GM19468 (cell line): ENCODE data around the gene UBE2O.

Experiments
- ATAC-seq: cut with Tn5 transposase; IDR thresholded peaks from one replicate; pipeline ENCODE4 v1.9.1; 2021; ENCODE audit warnings: mild to moderate bottlenecking, moderate library complexity, moderate number of reproducible peaks; ENCODE audit not compliant: unreplicated experiment; ENCODE audit errors: extremely low read depth

UBE2O gene

DNA sequence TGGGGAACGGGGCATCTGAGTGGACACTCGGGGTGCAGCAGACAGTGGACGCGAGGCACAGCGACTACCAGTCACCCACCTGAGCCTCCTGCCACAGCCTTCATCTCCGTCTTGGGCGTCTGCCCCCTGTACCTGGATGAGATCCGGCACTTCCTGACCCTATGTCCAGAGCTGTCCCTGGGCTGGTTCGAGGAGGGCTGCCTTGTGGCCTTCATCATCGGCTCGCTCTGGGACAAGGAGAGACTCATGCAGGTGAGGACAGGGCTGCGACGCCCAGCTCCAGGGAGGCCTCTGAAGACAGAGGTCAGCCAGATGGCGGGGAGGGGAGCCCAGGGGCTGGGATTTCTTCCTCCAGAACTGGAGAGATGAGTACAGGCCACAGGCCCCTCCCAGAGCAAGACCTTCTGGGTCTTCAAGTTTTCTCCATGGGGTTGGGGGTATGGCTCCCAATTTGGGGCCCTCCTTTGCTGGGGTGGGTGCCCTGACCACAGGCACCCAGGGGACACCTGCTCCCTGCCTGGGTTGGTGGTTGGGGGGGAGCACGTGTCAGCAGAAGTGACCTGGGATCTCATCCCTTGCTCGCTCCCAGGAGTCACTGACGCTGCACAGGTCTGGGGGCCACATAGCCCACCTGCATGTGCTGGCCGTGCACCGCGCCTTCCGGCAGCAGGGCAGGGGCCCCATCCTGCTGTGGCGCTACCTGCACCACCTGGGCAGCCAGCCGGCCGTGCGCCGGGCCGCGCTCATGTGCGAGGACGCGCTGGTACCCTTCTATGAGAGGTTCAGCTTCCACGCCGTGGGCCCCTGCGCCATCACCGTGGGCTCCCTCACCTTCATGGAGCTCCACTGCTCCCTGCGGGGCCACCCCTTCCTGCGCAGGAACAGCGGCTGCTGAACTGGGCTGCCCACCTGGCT, 16.4 kb upstream of the UBE2O start:
- no peak for ATAC-seq

DNA sequence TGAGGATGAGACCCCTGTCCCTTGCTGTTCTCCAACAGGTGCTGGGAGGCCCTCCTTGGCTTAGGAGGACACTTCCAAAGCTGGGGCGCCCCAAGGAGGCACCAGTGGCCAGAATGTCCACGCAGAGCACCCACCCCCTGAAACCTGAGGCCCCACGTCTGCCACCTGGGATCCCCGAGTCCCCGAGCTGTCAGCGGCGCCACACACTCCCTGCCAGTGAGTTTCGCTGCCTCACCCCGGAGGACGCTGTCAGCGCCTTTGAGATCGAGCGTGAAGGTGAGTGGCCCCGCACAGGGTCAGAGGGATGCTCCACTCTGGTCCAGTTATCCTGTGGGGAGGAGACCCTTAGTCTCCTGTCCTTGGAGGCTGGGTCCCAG, 15.7 kb upstream of the UBE2O start:
- ATAC-seq: no peak

DNA sequence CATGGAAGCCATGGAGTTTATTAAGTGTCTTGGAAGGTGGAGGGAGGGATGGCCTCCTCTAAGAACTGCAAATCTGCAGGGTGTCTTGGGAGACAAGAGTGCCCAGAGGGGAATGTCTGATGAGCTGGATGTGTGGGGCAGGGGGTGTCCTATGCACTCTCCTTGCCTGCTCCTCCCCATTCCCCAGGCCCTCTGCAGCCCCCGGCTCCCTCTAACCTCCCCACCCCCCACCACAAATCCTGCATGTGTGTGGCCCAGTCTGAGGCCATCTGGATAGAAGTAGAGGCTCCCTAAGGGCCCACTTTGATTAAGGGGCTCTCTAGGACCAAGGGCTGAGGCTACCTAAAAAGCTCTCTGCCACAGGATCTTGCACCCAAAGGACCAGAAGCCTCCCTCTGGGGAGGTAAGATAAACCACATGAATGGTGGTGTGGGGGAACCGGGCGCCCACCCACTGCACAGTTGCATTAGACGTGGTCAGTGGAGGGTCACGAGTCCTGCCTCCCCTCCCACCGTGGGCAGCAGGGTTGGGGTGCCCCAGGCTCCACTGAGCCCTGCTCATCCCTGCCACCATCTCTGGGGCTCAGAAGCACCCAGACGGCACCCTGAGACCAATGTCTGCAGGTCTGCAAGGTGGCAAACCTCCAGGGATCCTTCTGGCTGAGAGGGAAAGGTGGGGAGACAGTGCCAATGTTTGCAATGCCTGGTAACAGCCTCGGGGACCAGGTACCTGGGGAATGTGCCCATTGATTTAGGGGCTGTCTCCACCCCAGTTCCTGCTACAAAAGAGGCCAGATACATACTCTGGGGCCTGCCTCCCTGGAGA, 15.1 kb upstream of the UBE2O start:
- ATAC-seq: no peak

DNA sequence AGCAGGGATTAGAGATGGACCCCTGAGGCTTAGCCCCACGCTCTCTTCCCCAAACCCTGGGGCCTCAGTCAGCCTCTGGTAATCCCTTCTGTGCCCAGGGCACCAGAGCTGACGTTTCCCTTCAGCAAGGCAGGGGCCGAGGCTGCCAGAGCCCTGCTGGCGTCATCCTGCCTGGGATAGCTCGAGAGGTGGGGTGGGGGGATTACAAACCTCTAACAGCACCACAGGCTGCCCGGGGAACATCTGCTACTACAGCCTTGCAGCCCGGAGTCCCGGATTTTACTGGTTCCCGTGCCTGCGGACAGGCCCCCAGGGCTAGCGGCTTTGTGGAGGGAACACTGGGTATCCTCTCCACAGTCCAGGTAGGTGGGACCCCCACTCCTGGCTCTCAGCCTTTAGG, 14.4 kb upstream of the UBE2O start, which contains the start of gene AANAT:
TSS of gene AANAT (plus strand) at position 238 of the 400 bp plus-strand sequence. CDS start 1,144 bp downstream, outside the sequence.
- no peak for ATAC-seq

DNA sequence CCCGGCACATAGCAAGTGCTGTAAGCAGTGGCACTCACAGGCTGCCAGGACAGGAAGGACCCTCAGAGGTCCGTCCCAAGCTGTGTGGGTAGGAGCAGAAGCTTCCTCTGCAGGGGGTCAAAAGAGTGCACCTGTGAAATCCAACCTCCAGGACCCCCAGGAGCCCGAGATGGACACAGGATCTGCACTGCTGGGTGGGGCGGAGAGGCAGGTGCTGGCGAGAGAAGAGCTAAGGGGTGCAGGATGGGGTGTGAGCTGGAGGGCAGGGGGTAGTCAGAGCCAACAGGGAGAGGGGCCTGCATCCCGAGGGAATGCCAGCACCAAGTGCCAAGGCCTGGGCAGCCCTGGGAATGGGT, 13.8 kb upstream of the UBE2O start:
- ATAC-seq: no peak

DNA sequence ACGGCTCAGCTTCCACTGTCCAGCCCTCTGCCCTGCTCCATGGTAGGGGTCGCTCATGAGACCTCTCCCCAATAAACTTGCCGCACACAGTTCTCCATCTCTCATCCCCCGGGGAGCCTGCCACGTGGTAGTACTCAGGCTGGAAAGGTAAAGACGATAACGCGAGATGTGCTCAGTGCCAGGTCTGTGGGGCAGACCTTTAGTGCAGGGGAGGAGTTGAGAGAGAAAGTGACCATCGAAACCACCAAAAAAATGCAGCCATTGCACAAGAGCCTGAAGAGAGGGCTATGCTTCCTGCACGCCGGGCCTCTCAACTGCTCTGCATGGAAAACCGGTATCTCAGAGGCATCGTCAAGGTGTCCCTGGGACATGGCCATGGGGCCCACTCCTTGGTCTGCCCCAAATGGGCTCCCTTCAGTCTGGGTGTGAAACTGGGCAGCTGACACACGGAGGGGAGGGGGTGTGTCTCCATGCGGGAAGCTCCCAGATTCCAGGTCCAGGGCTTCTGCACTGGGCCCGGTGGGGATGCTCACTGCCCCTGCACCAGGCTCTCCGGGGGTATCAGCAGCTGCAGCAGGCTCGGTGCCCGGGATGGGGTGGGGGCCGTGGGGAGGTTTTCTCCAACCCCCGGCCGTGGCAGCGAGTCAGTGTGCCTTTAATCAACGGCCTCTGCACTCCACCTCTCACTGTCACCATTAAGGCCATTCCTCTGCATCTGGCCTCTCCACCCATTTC, 9.8 kb upstream of the UBE2O start:
- ATAC-seq: no peak

DNA sequence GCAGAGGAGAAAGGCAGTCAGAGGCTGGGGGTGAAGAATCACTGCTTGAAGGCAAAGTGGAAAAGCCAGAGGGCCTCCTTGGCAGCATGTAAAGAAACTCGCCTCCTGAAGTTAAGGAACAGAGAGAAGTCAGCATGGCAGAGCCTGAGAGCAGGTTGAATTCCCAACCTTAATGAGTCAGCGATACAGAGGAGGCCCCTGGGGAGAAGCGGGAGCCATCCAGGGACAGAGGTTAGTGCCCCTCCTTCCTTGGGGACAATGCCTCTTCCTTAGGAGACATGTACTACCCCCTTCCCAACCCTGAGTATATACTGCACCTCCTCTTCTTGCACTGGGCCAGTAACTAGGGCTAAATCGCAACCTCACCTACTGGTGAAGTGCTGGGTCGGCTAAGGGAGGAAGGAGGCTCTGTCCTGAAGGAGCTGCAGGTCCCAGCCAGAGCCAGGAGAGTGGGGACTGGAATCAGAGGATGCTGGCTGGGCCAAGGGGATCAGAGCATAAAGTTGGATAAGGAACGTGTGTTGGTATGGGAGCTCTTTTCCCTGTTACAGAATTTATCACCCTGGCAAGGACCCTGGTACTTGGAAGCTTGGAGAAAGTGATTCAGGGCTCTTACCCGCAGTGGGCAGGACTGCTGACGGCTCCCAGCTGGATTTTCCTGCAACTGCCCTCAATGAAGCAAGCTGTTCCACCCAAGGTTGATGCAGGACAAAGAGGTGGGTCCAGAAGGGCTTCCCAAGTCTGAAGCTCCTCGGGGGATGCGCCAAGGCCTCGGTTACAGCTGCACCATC, 9.0 kb upstream of the UBE2O start:
- no peak for ATAC-seq

DNA sequence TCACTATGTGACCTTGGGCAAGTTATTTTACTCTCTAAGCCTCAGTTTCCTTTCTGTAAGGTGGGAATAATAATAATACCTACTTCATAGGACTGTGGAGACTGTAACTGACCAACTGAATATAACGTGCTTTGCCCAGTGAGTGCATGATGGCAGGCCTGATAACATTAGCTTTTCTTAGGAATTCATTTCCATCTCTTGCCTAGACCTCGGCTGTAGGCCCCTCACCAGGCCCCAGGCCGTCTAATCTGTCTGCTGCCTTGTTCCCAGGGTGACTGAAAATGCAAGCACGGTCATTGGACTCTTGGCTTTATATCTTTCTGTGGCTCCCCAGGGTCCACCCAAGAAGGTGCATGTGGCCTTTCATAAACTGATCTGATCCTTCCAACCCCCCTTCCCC, 6.7 kb upstream of the UBE2O start:
- no peak for ATAC-seq

DNA sequence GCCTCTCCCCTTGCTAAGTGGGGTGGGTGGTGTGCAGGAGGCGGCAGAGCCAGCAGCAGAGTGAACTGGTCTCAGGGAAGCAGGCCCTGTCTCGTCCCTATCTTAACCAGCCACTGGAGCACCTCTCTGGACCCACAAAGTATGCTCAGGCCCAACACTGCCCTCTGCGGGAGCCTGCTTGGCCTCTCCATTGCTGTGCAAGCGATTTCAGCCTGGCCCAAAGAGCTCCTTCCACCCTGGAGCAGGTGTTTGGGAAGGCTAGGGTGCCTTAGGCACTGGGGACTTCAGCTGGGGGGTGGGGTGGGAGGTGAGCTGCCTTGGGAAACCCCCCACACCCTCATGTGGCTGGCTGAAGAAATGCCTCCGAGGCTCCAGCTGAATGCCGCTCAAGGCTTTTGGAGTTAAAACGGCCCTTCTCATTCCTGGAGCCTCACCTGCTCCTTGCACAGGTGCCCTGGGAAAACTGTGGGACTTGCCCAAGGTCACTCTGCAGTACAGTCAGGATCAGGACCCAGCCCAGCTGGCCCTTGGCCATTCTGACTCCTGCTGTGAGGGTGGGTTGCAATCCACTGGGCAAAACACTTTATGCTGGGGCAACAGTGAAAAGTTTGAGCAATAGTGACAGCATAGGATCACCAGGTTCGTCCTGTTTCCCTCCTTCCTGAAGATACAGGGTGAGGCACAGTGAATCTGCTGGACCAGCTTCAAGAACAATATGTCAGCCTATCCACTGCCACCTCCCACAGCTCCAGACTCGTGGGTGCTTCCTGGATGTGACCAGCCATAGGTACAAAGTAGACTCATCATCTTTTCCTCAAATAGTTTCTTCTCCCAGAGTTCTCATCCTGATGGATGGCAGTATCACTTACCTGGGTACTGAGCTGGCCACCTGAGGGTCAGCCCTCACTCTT, 5.9 kb upstream of the UBE2O start:
- no peak for ATAC-seq

DNA sequence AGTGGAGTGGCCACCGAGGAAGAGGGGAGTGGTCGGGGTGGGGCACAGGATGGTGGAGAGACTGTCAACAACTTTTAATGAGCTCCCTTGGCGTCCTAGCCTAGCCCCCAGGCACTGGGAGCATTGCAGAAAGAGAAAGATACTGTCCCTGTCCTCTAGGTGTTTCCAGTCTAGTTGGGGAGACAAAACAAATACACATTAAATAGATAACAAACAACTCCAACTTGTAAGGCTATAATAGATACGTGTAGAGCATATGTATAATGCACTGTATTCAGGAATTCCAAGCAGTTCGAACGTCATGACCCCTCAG, 435 bp upstream of the UBE2O start:
- no peak for ATAC-seq

DNA sequence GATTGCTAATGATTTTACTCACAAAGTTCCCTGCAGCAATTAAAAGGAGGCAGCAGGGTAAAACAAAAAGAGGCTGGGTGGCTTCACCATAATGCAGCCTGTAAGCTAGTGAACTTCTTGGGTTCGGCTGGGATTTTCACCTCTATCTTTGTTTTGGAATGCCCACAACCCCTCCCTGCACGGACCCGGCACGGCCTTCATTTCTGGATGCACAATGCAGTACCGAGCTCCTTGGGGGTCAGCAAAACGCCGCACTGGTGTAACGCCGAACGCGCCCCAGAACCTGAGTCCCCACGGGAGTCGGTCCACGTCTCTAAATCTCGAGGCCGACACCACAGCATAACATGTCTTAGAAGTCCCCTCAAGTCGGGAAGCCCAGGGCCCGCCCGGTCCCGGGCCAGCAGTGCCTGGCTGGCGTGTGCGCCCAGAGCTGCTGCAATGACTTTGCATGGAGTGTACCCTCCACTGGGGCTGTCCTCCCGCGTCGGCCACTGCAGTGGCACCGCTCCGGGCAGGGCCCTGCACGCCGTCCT, 759 bp downstream of the UBE2O start:
- no peak for ATAC-seq

DNA sequence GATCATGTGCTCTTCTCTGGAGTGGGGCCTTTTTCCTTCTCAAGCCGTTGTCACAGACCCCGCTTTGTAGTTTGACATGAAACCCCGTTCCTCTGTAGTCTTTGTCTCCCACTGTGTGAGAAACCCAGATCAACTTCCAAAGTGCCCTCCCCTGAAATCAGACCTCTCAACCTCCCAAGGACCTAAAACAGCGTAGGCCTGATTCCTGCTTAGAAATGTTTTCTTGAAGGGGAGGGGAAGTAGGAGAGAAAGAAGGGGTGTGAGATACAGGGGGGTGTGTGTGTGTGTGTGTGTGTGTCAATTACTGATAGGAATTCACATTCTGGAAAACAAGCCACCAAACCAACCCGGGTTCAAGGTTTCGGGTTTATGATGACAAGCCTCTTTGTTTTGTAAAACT, 1.4 kb downstream of the UBE2O start:
- ATAC-seq: no peak

DNA sequence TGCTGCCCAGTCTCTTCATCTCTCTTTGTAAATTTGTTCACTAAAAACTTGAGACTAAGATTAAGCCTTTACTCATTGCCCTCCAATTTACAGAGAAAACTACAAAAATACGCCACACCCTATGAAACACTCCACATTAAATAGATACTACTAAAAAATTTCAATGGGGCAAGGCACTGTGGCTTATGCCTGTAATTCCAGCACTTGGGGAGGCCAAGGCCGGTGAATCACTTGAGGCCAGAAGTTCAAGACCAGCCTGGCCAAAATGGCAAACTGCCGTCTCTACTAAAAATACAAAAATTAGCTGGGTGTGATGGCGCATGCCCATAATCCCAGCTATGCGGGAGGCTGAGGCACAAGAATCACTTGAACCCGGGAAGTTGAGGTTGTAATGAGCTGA, 3.8 kb downstream of the UBE2O start:
- ATAC-seq: no peak

DNA sequence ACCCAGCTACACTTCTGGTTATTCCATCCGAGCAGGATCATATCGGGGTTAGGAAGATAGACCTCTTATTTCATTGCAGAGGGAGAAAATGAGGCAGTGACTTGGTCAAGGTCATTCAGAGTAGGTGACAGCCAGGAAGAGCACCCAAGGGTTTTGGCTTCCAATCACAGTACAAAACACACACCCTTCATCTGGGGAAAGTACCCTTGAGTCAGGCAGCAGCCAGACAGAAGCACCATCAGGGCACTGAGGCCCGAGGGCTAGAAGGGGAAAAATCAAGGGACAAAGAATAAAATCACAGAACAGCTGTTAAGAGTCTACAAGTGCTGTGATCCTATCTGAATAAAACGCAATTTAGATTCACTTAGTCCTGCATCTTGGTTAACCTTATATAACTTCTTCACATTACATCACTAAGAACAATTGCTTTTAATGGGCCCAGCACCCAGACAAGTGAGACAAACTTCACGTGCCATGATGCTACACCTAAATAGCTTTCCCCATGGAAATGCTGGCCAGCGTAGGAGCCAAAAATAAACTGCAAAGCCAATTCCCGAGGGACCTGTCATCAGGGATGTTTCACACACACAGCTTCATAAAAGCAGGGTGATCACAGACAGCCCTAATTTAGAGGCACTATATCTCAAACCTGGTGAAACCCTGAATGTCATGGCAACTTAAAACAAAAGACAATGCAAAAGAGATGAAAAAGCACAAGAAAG, 4.9 kb downstream of the UBE2O start:
- no peak for ATAC-seq

DNA sequence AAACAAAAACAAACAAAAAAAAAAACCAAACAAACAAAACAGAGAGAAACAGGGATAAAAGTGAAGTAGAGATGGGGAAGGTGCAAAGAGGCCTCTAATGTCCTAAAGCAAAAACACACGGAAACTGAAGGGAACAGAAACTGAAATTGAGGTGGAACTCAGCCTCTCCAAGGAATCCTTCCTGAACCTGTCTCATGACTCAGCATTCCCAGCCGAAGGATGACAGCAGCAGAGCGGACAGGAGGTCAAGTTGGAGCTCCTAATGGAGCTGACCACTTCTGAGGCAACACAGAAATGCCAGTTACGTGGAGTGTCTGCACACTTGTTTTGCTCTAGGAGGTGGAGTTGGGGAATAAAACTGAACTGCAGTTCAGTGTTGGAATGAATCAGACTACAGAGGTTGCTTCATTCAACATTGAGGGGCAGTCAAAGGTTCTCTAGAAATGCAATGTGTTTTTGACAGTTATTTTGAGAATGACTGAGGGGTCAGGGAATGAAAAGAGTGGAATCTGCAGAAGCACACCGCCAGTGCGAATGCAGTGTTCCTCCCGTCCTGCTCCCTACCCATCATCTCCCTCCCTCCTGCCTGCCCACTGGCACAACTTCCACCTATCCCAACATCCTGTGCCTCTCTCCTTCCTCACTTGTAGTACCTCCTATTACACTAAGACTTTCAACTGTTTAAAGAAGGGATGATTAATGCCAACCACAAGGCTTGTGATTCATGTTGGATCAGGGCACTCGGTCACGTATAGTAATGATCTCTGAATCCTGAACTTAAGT, 6.3 kb downstream of the UBE2O start:
- no peak for ATAC-seq

DNA sequence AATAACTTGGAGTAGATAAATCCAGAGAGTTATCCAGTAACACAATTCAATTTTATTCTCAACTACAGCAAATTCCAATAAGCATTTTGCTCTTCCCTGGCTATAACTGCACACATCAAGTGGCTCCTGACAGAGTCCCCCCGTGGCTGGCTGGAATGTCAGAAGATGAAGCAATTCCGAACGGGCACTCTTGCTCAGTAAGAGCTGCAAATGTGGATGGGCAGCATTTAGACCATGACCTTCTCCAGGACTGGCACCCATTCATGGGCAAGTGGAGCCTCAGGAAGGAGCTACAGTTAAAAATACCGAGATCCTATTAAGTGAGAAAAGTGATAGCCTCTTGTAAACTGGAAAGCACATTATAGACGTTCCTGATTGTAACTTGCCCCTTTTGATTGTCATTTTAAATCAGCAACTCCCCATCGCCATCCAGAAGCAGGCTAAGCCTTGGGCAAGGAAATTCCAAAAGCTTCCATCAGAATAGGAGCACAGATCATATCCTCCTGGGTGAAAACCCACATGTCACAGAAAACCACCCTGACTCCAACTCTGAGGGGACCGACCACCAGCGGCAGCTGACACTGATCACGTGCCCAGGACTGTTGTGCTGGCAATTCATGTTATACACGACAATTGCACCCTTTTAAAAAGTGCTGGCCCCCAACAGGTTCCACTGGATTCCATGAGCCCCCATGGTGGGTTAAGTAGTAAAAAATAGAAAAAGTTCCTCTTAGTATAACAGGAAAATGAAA, 7.1 kb downstream of the UBE2O start:
- no peak for ATAC-seq
